Subcutaneous abdominal adipose tissue (tissue), 5 donors: ENCODE data around the gene NOTCH4.

Experiments used
- H3K27ac ChIP-seq: one replicate; pipeline ENCODE4 v1.7.0; 2013; ENCODE audit warnings: low read depth, mild to moderate bottlenecking, inconsistent platforms, low read length, moderate library complexity
- H3K27me3 ChIP-seq, 5 donors: one replicate each; pipeline ENCODE4 v1.7.0; 2013; ENCODE audit warnings: low read length in 5 of 5, inconsistent platforms in 1 of 5; ENCODE audit not compliant: control insufficient read depth in 5 of 5, insufficient read depth in 4 of 5
- H3K36me3 ChIP-seq, 5 donors: one replicate each; pipeline ENCODE4 v1.7.0; 2013; ENCODE audit warnings: low read length in 5 of 5; ENCODE audit not compliant: control insufficient read depth in 5 of 5, insufficient read depth in 5 of 5
- H3K4me1 ChIP-seq, 5 donors: one replicate each; pipeline ENCODE4 v1.7.0; 2013; ENCODE audit warnings: low read length in 5 of 5, mild to moderate bottlenecking in 3 of 5, moderate library complexity in 1 of 5; ENCODE audit not compliant: control insufficient read depth in 5 of 5, insufficient read depth in 5 of 5
- H3K4me3 ChIP-seq, 5 donors: one replicate each; pipeline ENCODE4 v1.7.0; 2013; ENCODE audit warnings: low read length in 5 of 5, low read depth in 1 of 5
- H3K9ac ChIP-seq, 5 donors: one replicate each; pipeline ENCODE4 v1.7.0; 2013; ENCODE audit warnings: low read length in 5 of 5, mild to moderate bottlenecking in 4 of 5, moderate library complexity in 3 of 5
- H3K9me3 ChIP-seq, 5 donors: one replicate each; pipeline ENCODE4 v1.7.0; 2013; ENCODE audit warnings: low read length in 5 of 5; ENCODE audit not compliant: control insufficient read depth in 5 of 5
- donor health status: healthy.
- donor health status: healthy.
- donor health status: healthy.
- donor health status: healthy.
- donor health status: healthy.

The NOTCH4 gene

GRCh38 chr6:32154514-32155161 lies 69.2 kb downstream of the NOTCH4 start:
- Histone ChIP-seq H3K4me1 (peaks cover 0 to 41% (median 39%) of the 10 kb centered on the region in 5 donors), H3K4me3 (peak overlapping the region; percentile 91 to 96 (median 94)), H3K9me3 (no peaks in the 10 kb centered on the region), H3K36me3 (peaks cover 4 to 29% (median 26%) of the 10 kb centered on the region in 5 donors), H3K9ac (peak overlapping the region; percentile 57 to 85 (median 77)), H3K27ac (peak overlapping the region; percentile 90), H3K27me3 (peaks cover 0 to 11% (median 3%) of the 10 kb centered on the region in 5 donors)

GRCh38 chr6:32153564-32154513 lies 70.0 kb downstream of the NOTCH4 start, which contains the start of gene PPT2:
TSS of gene PPT2 (plus strand) at chr6:32154141. CDS start at chr6:32154595, 454 bp downstream.
- H3K27ac ChIP-seq: peak within 1 kb of the TSS; percentile 90
- H3K9me3 ChIP-seq: no peaks in the 10 kb centered on the region
- H3K4me1 ChIP-seq: peaks cover 0 to 46% (median 44%) of the 10 kb centered on the region in 5 donors
- peak within 1 kb of the TSS; percentile 91 to 96 (median 94) for H3K4me3 ChIP-seq
- peaks cover 0 to 17% (median 8%) of the 10 kb centered on the region in 5 donors for H3K27me3 ChIP-seq
- peak within 1 kb of the TSS; percentile 57 to 85 (median 77) for H3K9ac ChIP-seq
- H3K36me3 ChIP-seq: peaks cover 4 to 27% (median 24%) of the 10 kb centered on the region in 5 donors

- Histone ChIP-seq H3K9ac (peak overlapping the region; percentile 57 to 84 (median 72)), H3K9me3 (no peaks in the 10 kb centered on the region), H3K4me3 (peak overlapping the region; percentile 91 to 96 (median 94)), H3K27me3 (peaks cover under 1 to 18% (median 8%) of the 10 kb centered on the region in 5 donors), H3K36me3 (peaks cover under 1 to 18% (median 15%) of the 10 kb centered on the region in 5 donors), H3K4me1 (peaks cover 0 to 54% (median 51%) of the 10 kb centered on the region in 5 donors), H3K27ac (peak overlapping the region; percentile 90)
Measured at GRCh38 chr6:32152769-32153563, 70.9 kb downstream of the NOTCH4 start.

- Histone ChIP-seq H3K27ac (peak within 1 kb of the TSS; percentile 90), H3K9ac (peak within 1 kb of the TSS in 3 of 5 donors; percentile 32 to 77 (median 57)), H3K4me3 (peak within 1 kb of the TSS in 4 of 5 donors; percentile 18 to 95 (median 92)), H3K36me3 (peaks cover 0 to 10% (median 8%) of the 10 kb centered on the region in 5 donors), H3K9me3 (no peaks in the 10 kb centered on the region), H3K27me3 (peaks cover 3 to 19% (median 8%) of the 10 kb centered on the region in 5 donors), H3K4me1 (peaks cover 0 to 55% (median 52%) of the 10 kb centered on the region in 5 donors)
Measured at GRCh38 chr6:32151863-32152768, 71.8 kb downstream of the NOTCH4 start, which contains the start of gene PRRT1. TSS of gene PRRT1 (minus strand) at chr6:32151939. CDS start at chr6:32151827, 112 bp downstream.

- Histone ChIP-seq H3K4me3 (peak overlapping the region in 2 of 5 donors; percentile 25 to 47), H3K36me3 (peaks cover 0 to 5% (median 3%) of the 10 kb centered on the region in 5 donors), H3K9me3 (no peaks in the 10 kb centered on the region), H3K27me3 (peaks cover 3 to 19% (median 8%) of the 10 kb centered on the region in 5 donors), H3K4me1 (peaks cover 0 to 55% (median 52%) of the 10 kb centered on the region in 5 donors), H3K27ac (no peak overlapping the region), H3K9ac (no peak overlapping the region)
Measured at GRCh38 chr6:32151181-32151862, 72.5 kb downstream of the NOTCH4 start.

- Histone ChIP-seq H3K9ac (no peak overlapping the region), H3K27ac (no peak overlapping the region), H3K4me3 (no peak overlapping the region)
Measured at GRCh38 chr6:32149932-32150870, 73.7 kb downstream of the NOTCH4 start.

GRCh38 chr6:32149092-32149755 lies 74.6 kb downstream of the NOTCH4 start:
- no peaks in the 10 kb centered on the region for H3K9me3 ChIP-seq
- H3K4me3 ChIP-seq: peak overlapping the region; percentile 58 to 69 (median 59)
- H3K27ac ChIP-seq: no peak overlapping the region
- H3K36me3 ChIP-seq: no peaks in the 10 kb centered on the region
- H3K9ac ChIP-seq: peak overlapping the region in 1 of 5 donors; percentile 25
- peaks cover 3 to 19% (median 8%) of the 10 kb centered on the region in 5 donors for H3K27me3 ChIP-seq
- H3K4me1 ChIP-seq: peaks cover 0 to 38% (median 36%) of the 10 kb centered on the region in 5 donors

More at GRCh38 chr6:32149932-32150870, 73.7 kb downstream of the NOTCH4 start:
- H3K36me3 ChIP-seq: no peaks in the 10 kb centered on the region
- H3K4me1 ChIP-seq: peaks cover 0 to 48% (median 46%) of the 10 kb centered on the region in 5 donors
- no peaks in the 10 kb centered on the region for H3K9me3 ChIP-seq
- peaks cover 3 to 19% (median 8%) of the 10 kb centered on the region in 5 donors for H3K27me3 ChIP-seq
